K562 (cell line): ENCODE data around the gene DOP1A. TPM values are rescaled to one million over a fixed set of nuclear protein-coding genes. Genes with fewer than 3 reads are reported as not detected.

ENCODE experiments used
- ATAC-seq: fragments of 200-7000 bp; cut with Tn5 transposase; 3 replicates; pipeline ENCODE4 v1.9.1; 2020; ENCODE audit warnings: moderate library complexity
- BruUV-seq: library from RNA; stranded (reverse); fragments of 400-500 nt; replicated peaks from 2 replicates; lab custom pipeline; 2021; lab: Mats Ljungman, UMichigan
- CTCF ChIA-PET: fragments of 300-600 bp; formaldehyde crosslinking; extraction: SDS; loops from one replicate; lab custom pipeline; 2021; ENCODE audit warnings: low intra/inter-chr PET ratio; lab: Yijun Ruan, JAX
- POLR2A ChIA-PET: fragments of 300-600, 350-650 bp; sonication (Branson Sonifier 250); formaldehyde crosslinking; extraction: SDS; loops from one replicate; lab custom pipeline; 2021; ENCODE audit warnings: antibody characterized with exemption, inconsistent platforms; lab: Yijun Ruan, JAX
- DNase-seq, 4 experiments: peaks; one replicate each; pipeline versions ENCODE4 v3.0.0 to v3.0.0-alpha.2; 2011 to 2018; ENCODE audit warnings: low spot score in 3 of 4, mixed read lengths in 3 of 4; ENCODE audit errors: extremely low read depth in 1 of 4
- FAIRE-seq: peaks from 2 replicates; lab custom pipeline; 2011; peaks lifted over from hg19 to GRCh38; lab: Jason Lieb, UNC
- H2AFZ ChIP-seq: 2 replicates; pipeline ENCODE4 v1.6.0; 2011; ENCODE audit warnings: low read depth, low read length, control low read depth, inconsistent platforms
- H3K27ac ChIP-seq: fragments of 200-600 bp; 3 replicates; pipeline ENCODE4 v1.8.0; 2011; ENCODE audit warnings: low read depth, mild to moderate bottlenecking, control low read depth, inconsistent platforms, low read length, moderate library complexity, mixed read lengths; ENCODE audit errors: extremely low read depth
- H3K27me3 ChIP-seq, 2 experiments: fragments of 300-600 bp in 1 of 2; 2 replicates in 1 of 2; 3 replicates in 1 of 2; pipeline versions ENCODE4 v1.6.0 to v1.8.0; 2011; ENCODE audit warnings: inconsistent platforms in 2 of 2, low read length in 2 of 2, mild to moderate bottlenecking in 1 of 2, mixed read lengths in 1 of 2, moderate library complexity in 1 of 2; ENCODE audit not compliant: control insufficient read depth in 2 of 2, insufficient read depth in 2 of 2
- H3K36me3 ChIP-seq: fragments of 300-600 bp; 3 replicates; pipeline ENCODE4 v1.8.0; 2011; ENCODE audit warnings: mild to moderate bottlenecking, low read length, inconsistent platforms; ENCODE audit not compliant: control insufficient read depth, insufficient read depth
- H3K4me1 ChIP-seq, 2 experiments: fragments of 200-600 bp in 1 of 2; replicated peaks in 1 of 2; 2 replicates in 1 of 2; 3 replicates in 1 of 2; pipeline versions ENCODE4 v1.5.1 to v1.8.0; 2011; ENCODE audit warnings: inconsistent platforms in 2 of 2, low read length in 2 of 2, mild to moderate bottlenecking in 1 of 2, mixed read lengths in 1 of 2, moderate library complexity in 1 of 2; ENCODE audit not compliant: control insufficient read depth in 2 of 2, insufficient read depth in 2 of 2
- H3K4me2 ChIP-seq: 2 replicates; pipeline ENCODE4 v1.6.1; 2011; ENCODE audit warnings: low read length, control low read depth, inconsistent platforms, mixed read lengths; ENCODE audit not compliant: insufficient read depth
- H3K4me3 ChIP-seq: fragments of 200-600 bp; sonication (generic), shearing (Covaris generic); 2 replicates; pipeline ENCODE4 v1.5.1; 2016; ENCODE audit warnings: control low read depth, inconsistent platforms
- H3K79me2 ChIP-seq: fragments of 200-600 bp; 3 replicates; pipeline ENCODE4 v1.8.0; 2011; ENCODE audit warnings: low read length, inconsistent platforms; ENCODE audit not compliant: control insufficient read depth, insufficient read depth
- H3K9ac ChIP-seq, 2 experiments: 2 replicates each; pipeline versions ENCODE4 v1.6.0 to v1.6.1; 2011; ENCODE audit warnings: low read depth in 2 of 2, low read length in 2 of 2, control low read depth in 1 of 2, inconsistent platforms in 1 of 2, mild to moderate bottlenecking in 1 of 2, mixed read lengths in 1 of 2; ENCODE audit not compliant: insufficient read depth in 1 of 2
- H3K9me1 ChIP-seq: one replicate; pipeline ENCODE4 v1.6.0; 2011; ENCODE audit warnings: inconsistent platforms, mild to moderate bottlenecking, low read length, moderate library complexity; ENCODE audit not compliant: control insufficient read depth, insufficient read depth
- H3K9me3 ChIP-seq: replicated peaks from 2 replicates; pipeline ENCODE4 v1.5.1; 2011; ENCODE audit warnings: low read depth, low read length, inconsistent platforms; ENCODE audit not compliant: control insufficient read depth, insufficient read depth
- H4K20me1 ChIP-seq: replicated peaks from 2 replicates; pipeline ENCODE4 v1.6.1; 2011; ENCODE audit warnings: low read length, inconsistent platforms, mixed read lengths; ENCODE audit not compliant: control insufficient read depth, insufficient read depth
- ARID2 ChIP-seq: fragments of 450-650 bp; IDR thresholded peaks from 2 replicates; pipeline ENCODE4 v1.6.1; 2017; ENCODE audit warnings: antibody characterized with exemption, mild to moderate bottlenecking
- CREB3L1 ChIP-seq: fragments of 450-650 bp; IDR thresholded peaks from 2 replicates; pipeline ENCODE4 v1.6.1; 2014; ENCODE audit warnings: low read depth, mild to moderate bottlenecking, moderate library complexity, borderline replicate concordance
- CTBP1 ChIP-seq: fragments of 450-650 bp; IDR thresholded peaks from 2 replicates; pipeline ENCODE4 v1.6.1; 2016; ENCODE audit warnings: borderline replicate concordance
- FIP1L1 ChIP-seq: fragments of 200-400 bp; formaldehyde crosslinking; IDR thresholded peaks from 2 replicates; pipeline ENCODE4 v1.6.1; 2018; ENCODE audit warnings: mild to moderate bottlenecking, low read depth, low read length; ENCODE audit not compliant: poor library complexity, severe bottlenecking
- HNRNPL ChIP-seq: fragments of 200-400 bp; formaldehyde crosslinking; IDR thresholded peaks from 2 replicates; pipeline ENCODE4 v1.6.1; 2017; ENCODE audit warnings: low read depth, mild to moderate bottlenecking, low read length
- IRF2 ChIP-seq: sonication (generic); formaldehyde crosslinking; IDR thresholded peaks from 2 replicates; pipeline ENCODE4 v1.8.1; 2022; ENCODE audit warnings: mild to moderate bottlenecking, missing genetic modification reagents
- KLF16 ChIP-seq: IDR thresholded peaks from 2 replicates; pipeline ENCODE4 v1.6.1; 2016; ENCODE audit warnings: antibody characterized with exemption
- MBD2 ChIP-seq: sonication (generic); IDR thresholded peaks from 2 replicates; pipeline ENCODE4 v1.6.1; 2016; ENCODE audit warnings: low read depth, borderline replicate concordance
- PRDM10 ChIP-seq: fragments of 450-650 bp; IDR thresholded peaks from 2 replicates; pipeline ENCODE4 v1.6.1; 2018; ENCODE audit not compliant: partially characterized antibody
- RFX1 ChIP-seq: fragments of 450-650 bp; IDR thresholded peaks from 2 replicates; pipeline ENCODE4 v1.6.1; 2016; ENCODE audit warnings: mild to moderate bottlenecking, moderate library complexity
- TFAM ChIP-seq: fragments of 250-450 bp; sonication (Bioruptor Pico); conservative IDR thresholded peaks from 2 replicates; pipeline ENCODE4 v1.5.0; 2021; ENCODE audit warnings: mild to moderate bottlenecking, moderate library complexity
- ZNF197 ChIP-seq: fragments of 200-800 bp; sonication (Bioruptor generic); IDR thresholded peaks from 2 replicates; pipeline ENCODE4 v1.6.1; 2016; ENCODE audit warnings: low read depth, missing genetic modification characterization, missing compliant biosample characterization
- ZNF561 ChIP-seq: fragments of 450-650 bp; formaldehyde crosslinking; conservative IDR thresholded peaks from 2 replicates; pipeline ENCODE4 v1.4.0; 2020; ENCODE audit warnings: mild to moderate bottlenecking, moderate library complexity
- WGBS: fragments of 100-300 bp; shearing (Covaris generic); methylation state at CpG from one replicate; pipeline ENCODE4 v1.1.6; 2016; ENCODE audit warnings: low coverage, mixed read lengths; ENCODE audit not compliant: insufficient coverage; ENCODE audit errors: missing lambda C conversion rate; 5-methylcytosine and 5-hydroxymethylcytosine counted together
- in situ Hi-C: fragments of 300-500 bp; cut with MboI; formaldehyde crosslinking; loops from 4 replicates; pipeline ENCODE4 v1.15.0; 2018; ENCODE audit warnings: inconsistent platforms, mixed read lengths
- intact Hi-C: fragments of 100-400 bp; cut with micrococcal nuclease; formaldehyde crosslinking; loops from 2 replicates; pipeline ENCODE4 v1.14.2; 2022
- polyA plus RNA-seq, 8 experiments: library from polyadenylated mRNA; depleted of rRNA in 4 of 8; stranded (reverse) in 5 of 8; unstranded in 3 of 8; fragments of >200 nt; fragmentation: Nextera tagmentation in 2 of 8; fragmentation: Illumina TruSeq in 1 of 8; extraction: Ambion mirVana in 2 of 8; extraction: Trizol in 1 of 8; gene quantifications; 2 replicates each; pipeline versions ENCODE4 v1.2.1 to v1.2.3, GENCODE V29; 2011 to 2014; ENCODE audit warnings: inconsistent platforms in 1 of 8, missing spikeins in 1 of 8
- total RNA-seq, 7 experiments: library from RNA; depleted of rRNA in 6 of 7; stranded (reverse); fragments of >200 nt in 6 of 7; fragmentation: Illumina TruSeq in 2 of 7; extraction: Trizol in 2 of 7; gene quantifications; 2 replicates each; pipeline versions ENCODE4 v1.2.1 to v1.2.3, GENCODE V29; 2011 to 2021; ENCODE audit warnings: low replicate concordance in 1 of 7

Gene DOP1A
- total and polyA plus RNA-seq, 9 of the 15 experiments (the other 6 are each of a cell fraction or from before 2014, with no cell fraction given) = 0.75 to 10.5 (median 4.4) TPM

GRCh38 chr6:83038246-83038645 lies 29.2 kb upstream of the DOP1A start:
- Histone ChIP-seq H3K9me3 (peaks cover 2% of the 10 kb centered on the region; the same call in 1 of the 2 replicates), H2AFZ (no peak overlapping the region), H3K27ac (no peak overlapping the region), H3K36me3 (peaks cover 4% of the 10 kb centered on the region; the same call in 1 of the 3 replicates), H3K9me1 (no peaks in the 10 kb centered on the region), H3K27me3 (no peaks in the 10 kb centered on the region), H3K4me1 (no peaks in the 10 kb centered on the region), H3K9ac (no peak overlapping the region), H3K79me2 (no peaks in the 10 kb centered on the region), H3K4me2 (no peak overlapping the region), H3K4me3 (no peak overlapping the region), H4K20me1 (no peaks in the 10 kb centered on the region)
- in situ Hi-C loops (no loop called here), intact Hi-C loops (no loop called here)
- TF ChIP-seq ZNF561 (no peak), HNRNPL (no peak), MBD2 (no peak), IRF2 (CRISPR knock-in tag) (no peak), KLF16 (no peak), CREB3L1 (no peak), FIP1L1 (no peak), CTBP1 (no peak), ARID2 (no peak), ZNF197 (CRISPR knock-in tag) (no peak), PRDM10 (no peak), RFX1 (no peak), TFAM (CRISPR knock-in tag) (no peak)
- BruUV-seq = no TSS peak
- no peak for DNase-seq
- FAIRE-seq = no peak
- WGBS = 100% methylated on average over 2 of the region's 2 CpGs
- ATAC-seq = no peak
- POLR2A ChIA-PET = no interaction called here
- CTCF ChIA-PET = no interaction called here
